GM23248 (cell line): ENCODE results near the gene GNAS. TPM values are rescaled to one million over a fixed set of nuclear protein-coding genes. Genes with fewer than 3 reads are reported as not detected.

Experiments used
- DNase-seq: peaks from one replicate; pipeline ENCODE4 v3.0.0-alpha.2; 2015
- H2AFZ ChIP-seq: fragments of 200-600 bp; sonication (generic); 2 replicates; pipeline ENCODE4 v1.6.1; 2016; ENCODE audit warnings: antibody characterized with exemption
- H3F3A ChIP-seq: fragments of 200-600 bp; sonication (generic); 2 replicates; pipeline ENCODE4 v1.6.1; 2016; ENCODE audit warnings: mild to moderate bottlenecking, antibody characterized with exemption, mixed run types; ENCODE audit not compliant: insufficient read depth
- H3K27ac ChIP-seq: fragments of 200-600 bp; sonication (generic); 2 replicates; pipeline ENCODE4 v1.5.1; 2016; ENCODE audit warnings: mild to moderate bottlenecking
- H3K27me3 ChIP-seq: fragments of 200-600 bp; sonication (generic); replicated peaks from 2 replicates; pipeline ENCODE4 v1.6.1; 2016; ENCODE audit warnings: mild to moderate bottlenecking; ENCODE audit not compliant: insufficient read depth
- H3K36me3 ChIP-seq: fragments of 200-600 bp; sonication (generic); 2 replicates; pipeline ENCODE4 v1.6.1; 2016; ENCODE audit warnings: low read depth, mild to moderate bottlenecking
- H3K4me1 ChIP-seq: fragments of 200-600 bp; sonication (generic); 2 replicates; pipeline ENCODE4 v1.6.1; 2016; ENCODE audit warnings: mild to moderate bottlenecking; ENCODE audit not compliant: insufficient read depth
- H3K4me2 ChIP-seq: fragments of 200-600 bp; sonication (generic); one replicate; pipeline ENCODE4 v1.6.1; 2016; ENCODE audit warnings: mild to moderate bottlenecking; ENCODE audit not compliant: unreplicated experiment
- H3K4me3 ChIP-seq: fragments of 200-600 bp; sonication (generic); 2 replicates; pipeline ENCODE4 v1.5.1; 2016; ENCODE audit warnings: mild to moderate bottlenecking
- H3K79me2 ChIP-seq: fragments of 200-600 bp; sonication (generic); 2 replicates; pipeline ENCODE4 v1.6.1; 2016; ENCODE audit warnings: mild to moderate bottlenecking; ENCODE audit not compliant: insufficient read depth
- H3K9ac ChIP-seq: fragments of 200-600 bp; sonication (generic); 2 replicates; pipeline ENCODE4 v1.6.1; 2016; ENCODE audit warnings: mild to moderate bottlenecking
- H3K9me2 ChIP-seq: fragments of 200-600 bp; sonication (generic); 2 replicates; pipeline ENCODE4 v1.6.1; 2016; ENCODE audit warnings: mixed run types, mild to moderate bottlenecking, moderate library complexity; ENCODE audit not compliant: insufficient read depth
- H3K9me3 ChIP-seq: fragments of 200-600 bp; sonication (generic); one replicate; pipeline ENCODE4 v1.6.1; 2017; ENCODE audit warnings: low read depth
- H4K20me1 ChIP-seq: fragments of 200-600 bp; sonication (generic); 2 replicates; pipeline ENCODE4 v1.6.0; 2016; ENCODE audit not compliant: insufficient read depth
- EZH2 ChIP-seq: fragments of 200-600 bp; sonication (generic); IDR thresholded peaks from 2 replicates; pipeline ENCODE4 v1.6.1; 2018; ENCODE audit warnings: antibody characterized with exemption, mild to moderate bottlenecking; ENCODE audit not compliant: insufficient read depth, poor library complexity, severe bottlenecking
- EZH2phosphoT487 ChIP-seq: fragments of 200-600 bp; sonication (generic); IDR thresholded peaks from 2 replicates; pipeline ENCODE4 v1.6.1; 2018; ENCODE audit warnings: antibody characterized with exemption, moderate library complexity, mild to moderate bottlenecking, low read depth; ENCODE audit not compliant: insufficient read depth
- WGBS, 2 experiments: methylation state at CpG; one replicate each; pipeline ENCODE4 v1.1.6; 2015 to 2017; ENCODE audit warnings: low lambda C conversion rate in 2 of 2, low coverage in 1 of 2; ENCODE audit errors: missing lambda C conversion rate in 2 of 2; 5-methylcytosine and 5-hydroxymethylcytosine counted together
- in situ Hi-C: fragments of 300-500 bp; cut with MboI; formaldehyde crosslinking; loops from 2 replicates; pipeline ENCODE4 v1.15.0; 2020
- polyA plus RNA-seq: library from polyadenylated mRNA; unstranded; fragments of >200 nt; fragmentation: Nextera tagmentation; extraction: Ambion mirVana; gene quantifications from 2 replicates; pipeline ENCODE4 v1.2.1, GENCODE V29; 2016
- total RNA-seq: library from RNA; depleted of rRNA; stranded (reverse); fragments of >200 nt; shearing (Covaris generic); gene quantifications from 2 replicates; pipeline ENCODE4 v1.2.3, GENCODE V29; 2014

Gene GNAS
- total and polyA plus RNA-seq, 2 experiments from 2014 or later, result 421 to 904 TPM

DNA sequence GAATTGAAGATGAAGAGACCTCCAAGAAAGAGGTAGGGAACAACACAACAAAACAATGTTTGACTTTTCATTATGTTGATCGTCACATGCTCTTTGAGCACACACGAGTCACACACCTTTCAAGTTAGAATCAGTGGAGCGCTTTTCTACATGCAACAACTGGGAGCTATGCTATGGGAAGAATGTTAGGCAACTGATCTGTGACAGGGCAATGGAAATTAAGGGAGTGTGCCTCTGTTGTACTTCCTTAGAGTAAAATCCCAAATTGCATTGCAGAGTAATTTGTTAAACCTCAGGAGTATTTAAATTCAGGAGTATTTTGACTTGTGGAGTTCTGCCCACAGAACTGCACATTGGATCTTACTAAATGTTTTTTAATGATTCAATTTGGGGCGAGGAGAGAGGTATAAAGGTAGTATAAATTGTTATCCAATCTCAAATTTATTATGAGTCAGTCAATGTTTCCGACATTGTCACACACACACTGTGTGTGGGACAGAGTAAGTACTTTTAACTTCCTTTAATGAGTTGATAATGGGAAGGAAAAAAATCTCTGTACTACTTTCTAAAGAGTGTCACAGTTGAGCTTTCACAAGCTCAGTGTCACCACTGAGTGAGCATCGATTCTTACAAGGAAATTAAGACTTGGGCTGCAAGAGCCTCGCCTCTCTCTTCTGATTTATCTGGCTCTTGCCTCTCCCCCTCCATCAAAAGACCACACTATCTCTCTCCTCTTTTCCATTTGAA, 10.7 kb downstream of the GNAS start:
- Histone ChIP-seq H3F3A (peaks cover 15% of the 10 kb centered on the region; the same call in 1 of the 2 replicates), H3K27ac (no peak overlapping the region), H2AFZ (no peak overlapping the region), H3K79me2 (no peaks in the 10 kb centered on the region), H3K9me2 (no peaks in the 10 kb centered on the region), H3K9me3 (no peaks in the 10 kb centered on the region), H3K4me3 (no peak overlapping the region), H4K20me1 (no peaks in the 10 kb centered on the region), H3K9ac (no peak overlapping the region), H3K4me2 (no peak overlapping the region), H3K4me1 (peaks cover 10% of the 10 kb centered on the region), H3K36me3 (no peaks in the 10 kb centered on the region), H3K27me3 (peaks cover 43% of the 10 kb centered on the region)
- DNase-seq, result no peak
- in situ Hi-C loops, result loop anchor here (25.0 kb wide), 1 partner anchor 599 kb away; no protein-coding TSS in a partner anchor
- 70 to 74% methylated on average over 7 of the region's 7 CpGs for WGBS, 2 experiments
- TF ChIP-seq EZH2phosphoT487 (no peak), EZH2 (no peak)

DNA sequence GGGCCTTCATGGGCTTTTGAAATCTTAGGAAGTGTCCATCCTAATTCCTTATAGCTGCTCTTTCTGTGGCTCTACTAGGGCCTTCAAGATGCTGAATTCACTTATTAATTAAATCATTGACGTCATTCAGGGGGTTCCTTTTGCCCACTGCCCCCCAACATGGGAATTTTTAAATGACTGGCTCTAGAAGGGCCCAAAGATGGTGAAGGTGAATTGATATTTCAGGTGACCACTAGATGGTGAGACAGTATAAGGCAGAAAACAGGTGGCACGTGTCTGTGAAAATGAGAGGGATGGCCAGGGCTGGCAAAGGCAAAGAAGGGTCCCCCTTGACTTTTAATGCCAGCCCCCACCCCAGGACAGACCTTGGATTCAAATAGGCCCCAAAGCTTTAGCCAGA, 11.8 kb downstream of the GNAS start:
- DNase-seq, result no peak
- Histone ChIP-seq H3K9me3 (no peaks in the 10 kb centered on the region), H3K27me3 (peaks cover 32% of the 10 kb centered on the region), H3K4me2 (no peak overlapping the region), H2AFZ (no peak overlapping the region), H3F3A (peaks cover 15% of the 10 kb centered on the region; the same call in 1 of the 2 replicates), H3K27ac (no peak overlapping the region), H3K4me1 (peaks cover 10% of the 10 kb centered on the region), H3K79me2 (no peaks in the 10 kb centered on the region), H3K36me3 (no peaks in the 10 kb centered on the region), H3K4me3 (no peak overlapping the region), H4K20me1 (no peaks in the 10 kb centered on the region), H3K9ac (no peak overlapping the region), H3K9me2 (no peaks in the 10 kb centered on the region)
- TF ChIP-seq EZH2phosphoT487, result no peak
- no peak for TF ChIP-seq EZH2
- in situ Hi-C loops, result loop anchor here (25.0 kb wide), 1 partner anchor 598 kb away; no protein-coding TSS in a partner anchor
- WGBS, 2 experiments, result 5% methylated on average over 2 of the region's 2 CpGs

DNA sequence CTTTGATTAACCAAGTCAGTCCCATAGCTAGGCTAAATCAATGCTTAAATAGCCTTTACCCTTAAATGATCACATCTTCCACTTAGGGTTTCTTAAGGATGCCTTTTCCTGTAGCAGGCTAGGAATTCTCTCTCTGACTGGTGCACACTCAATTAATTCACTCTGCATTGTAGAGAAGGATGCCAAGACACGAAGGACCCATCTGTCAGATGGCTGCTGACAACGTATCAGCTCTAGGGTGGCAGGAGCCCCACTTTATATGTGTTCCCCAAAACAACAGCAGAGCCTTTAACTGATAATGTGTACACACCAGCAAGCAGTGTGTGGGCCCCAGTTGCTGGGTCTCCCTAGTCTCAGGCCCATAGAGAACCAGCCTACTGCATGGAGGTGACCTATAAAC, 13.3 kb downstream of the GNAS start:
- H3K9me2 ChIP-seq, result no peaks in the 10 kb centered on the region
- WGBS, 2 experiments, result 43 to 49% methylated on average over 2 of the region's 2 CpGs
- in situ Hi-C loops, result loop anchor here (25.0 kb wide), 1 partner anchor 596 kb away; no protein-coding TSS in a partner anchor
- no peaks in the 10 kb centered on the region for H3K79me2 ChIP-seq
- H3K4me3 ChIP-seq, result no peak overlapping the region
- H3K9ac ChIP-seq, result no peak overlapping the region
- peaks cover 19% of the 10 kb centered on the region for H3K27me3 ChIP-seq
- H3F3A ChIP-seq, result peaks cover 15% of the 10 kb centered on the region; the same call in 1 of the 2 replicates
- H2AFZ ChIP-seq, result no peak overlapping the region
- no peak overlapping the region for H3K27ac ChIP-seq
- no peak for TF ChIP-seq EZH2
- H3K36me3 ChIP-seq, result no peaks in the 10 kb centered on the region
- H3K9me3 ChIP-seq, result no peaks in the 10 kb centered on the region
- H3K4me1 ChIP-seq, result peaks cover 10% of the 10 kb centered on the region
- H3K4me2 ChIP-seq, result no peak overlapping the region
- H4K20me1 ChIP-seq, result no peaks in the 10 kb centered on the region
- DNase-seq, result no peak

DNA sequence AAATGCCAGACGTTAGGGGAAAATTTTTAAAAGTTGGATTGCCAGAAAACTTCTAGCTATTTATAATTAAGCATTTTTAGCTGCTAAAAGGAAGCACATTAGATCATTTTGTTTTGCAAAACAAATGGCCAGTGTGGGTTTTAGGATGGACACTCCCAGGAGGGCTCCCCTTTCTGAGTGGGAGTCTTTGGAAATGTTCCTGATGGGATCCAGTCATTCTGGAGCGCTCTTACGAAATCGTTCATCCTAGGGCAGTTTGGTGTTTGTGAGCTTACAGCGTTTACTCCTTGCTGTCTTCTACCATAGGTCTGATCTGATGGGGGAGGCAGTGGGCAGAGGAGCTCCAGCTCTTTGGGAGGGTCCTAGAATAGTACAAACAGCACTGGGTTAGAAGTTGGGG, 14.7 kb downstream of the GNAS start:
- in situ Hi-C loops, result loop anchor here (25.0 kb wide), 1 partner anchor 595 kb away; no protein-coding TSS in a partner anchor
- Histone ChIP-seq H3K79me2 (no peaks in the 10 kb centered on the region), H3K9me3 (no peaks in the 10 kb centered on the region), H4K20me1 (no peaks in the 10 kb centered on the region), H3K9ac (no peak overlapping the region), H2AFZ (no peak overlapping the region), H3K4me3 (no peak overlapping the region), H3K9me2 (no peaks in the 10 kb centered on the region), H3K4me1 (peaks cover 10% of the 10 kb centered on the region), H3K27ac (no peak overlapping the region), H3K36me3 (no peaks in the 10 kb centered on the region), H3K27me3 (peaks cover 11% of the 10 kb centered on the region; the same call in 1 of the 2 replicates), H3F3A (peaks cover 15% of the 10 kb centered on the region; the same call in 1 of the 2 replicates), H3K4me2 (peak overlapping the region; percentile 6)
- 0 to 5% methylated on average over 5 of the region's 5 CpGs for WGBS, 2 experiments
- DNase-seq, result peak; percentile 85
- no peak for TF ChIP-seq EZH2phosphoT487
- TF ChIP-seq EZH2, result no peak
